Left lobe of liver (tissue), 2 donors: ENCODE data around the gene PAQR4. TPM values are rescaled to one million over a fixed set of nuclear protein-coding genes. Genes with fewer than 3 reads are reported as not detected.
A peak's percentile ranks its signal among the peaks of the same experiment; 100 is the strongest.
"Not testable (repeated sequence)": the region's sequence is repeated elsewhere in the genome, so short reads cannot be mapped to it uniquely, and the experiment has no call there.

ENCODE experiments used
- ATAC-seq: fragments of 200-7000 bp; cut with Tn5 transposase; one replicate; pipeline ENCODE4 v1.9.1; 2020; ENCODE audit warnings: mild to moderate bottlenecking, moderate library complexity
- DNase-seq: peaks from one replicate; pipeline ENCODE4 v3.0.0-alpha.2; 2020; ENCODE audit warnings: low spot score
- total RNA-seq: library from RNA; stranded (reverse); gene quantifications from one replicate; pipeline ENCODE4 v1.2.1, GENCODE V29; 2021
- donor health status: DM: no; HTN: no; CAD: no; lungs with moderate emphysema.
- donor health status: DM: no; HTN: yes; CAD: no.

The PAQR4 gene
- total RNA-seq, 1 donor from 2014 or later, result 1.5 TPM

DNA sequence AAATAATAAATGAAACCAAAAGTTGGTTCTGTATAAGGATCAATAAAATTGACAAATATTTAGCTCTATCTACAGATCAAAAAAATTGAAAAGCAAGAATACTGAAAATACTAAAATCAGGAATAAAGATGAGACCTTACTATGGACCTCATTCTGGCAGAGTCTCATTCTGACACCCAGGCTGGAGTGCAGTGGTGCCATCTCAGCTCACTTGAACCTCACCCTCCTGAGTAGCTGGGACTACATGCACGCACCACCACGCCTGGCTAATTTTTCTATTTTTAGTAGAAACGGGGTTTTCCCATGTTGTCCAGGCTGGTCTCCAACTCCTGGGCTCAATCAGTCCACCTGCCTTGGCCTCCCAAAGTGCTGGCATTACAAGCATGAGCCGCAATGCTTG, 27.1 kb upstream of the PAQR4 start:
- ATAC-seq (no peak), DNase-seq (no peak)

DNA sequence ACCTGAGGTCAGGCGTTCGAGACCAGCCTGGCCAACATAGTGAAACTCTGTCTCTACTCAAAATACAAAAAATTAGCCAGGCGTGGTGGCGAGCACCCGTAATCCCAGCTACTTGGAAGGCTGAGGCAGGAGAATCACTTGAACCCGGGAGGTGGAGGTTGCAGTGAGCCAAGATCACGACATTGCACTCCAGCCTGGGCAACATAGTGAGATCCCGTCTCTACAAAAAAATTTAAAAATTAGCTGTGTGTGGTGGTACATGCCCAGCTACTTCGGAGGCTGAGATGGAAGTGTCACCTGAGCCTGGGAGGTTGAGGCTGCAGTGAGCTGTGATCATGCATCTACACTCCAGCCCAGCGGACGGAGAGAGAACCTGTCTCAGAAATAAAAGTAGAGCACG, 25.4 kb upstream of the PAQR4 start:
- not testable (repeated sequence) for ATAC-seq, DNase-seq

DNA sequence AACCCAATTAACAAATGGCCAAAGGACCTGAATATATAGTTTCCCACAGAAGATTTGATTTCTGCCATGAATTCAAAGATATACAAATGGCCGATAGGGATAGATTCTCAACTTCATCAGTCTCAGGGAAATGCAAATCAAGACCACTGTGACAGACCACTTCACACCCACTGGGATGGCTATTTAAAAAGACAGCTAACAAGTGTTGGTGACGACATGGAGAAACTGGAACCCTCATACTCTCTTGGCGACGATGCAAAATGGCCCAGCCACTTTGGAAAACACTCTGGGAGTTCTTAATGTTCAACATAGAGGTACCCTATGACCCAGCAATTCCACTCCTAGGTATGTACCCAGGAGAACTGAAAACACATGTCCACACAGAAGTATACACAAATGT, 22.5 kb upstream of the PAQR4 start:
- DNase-seq (no peak), ATAC-seq (no peak)

DNA sequence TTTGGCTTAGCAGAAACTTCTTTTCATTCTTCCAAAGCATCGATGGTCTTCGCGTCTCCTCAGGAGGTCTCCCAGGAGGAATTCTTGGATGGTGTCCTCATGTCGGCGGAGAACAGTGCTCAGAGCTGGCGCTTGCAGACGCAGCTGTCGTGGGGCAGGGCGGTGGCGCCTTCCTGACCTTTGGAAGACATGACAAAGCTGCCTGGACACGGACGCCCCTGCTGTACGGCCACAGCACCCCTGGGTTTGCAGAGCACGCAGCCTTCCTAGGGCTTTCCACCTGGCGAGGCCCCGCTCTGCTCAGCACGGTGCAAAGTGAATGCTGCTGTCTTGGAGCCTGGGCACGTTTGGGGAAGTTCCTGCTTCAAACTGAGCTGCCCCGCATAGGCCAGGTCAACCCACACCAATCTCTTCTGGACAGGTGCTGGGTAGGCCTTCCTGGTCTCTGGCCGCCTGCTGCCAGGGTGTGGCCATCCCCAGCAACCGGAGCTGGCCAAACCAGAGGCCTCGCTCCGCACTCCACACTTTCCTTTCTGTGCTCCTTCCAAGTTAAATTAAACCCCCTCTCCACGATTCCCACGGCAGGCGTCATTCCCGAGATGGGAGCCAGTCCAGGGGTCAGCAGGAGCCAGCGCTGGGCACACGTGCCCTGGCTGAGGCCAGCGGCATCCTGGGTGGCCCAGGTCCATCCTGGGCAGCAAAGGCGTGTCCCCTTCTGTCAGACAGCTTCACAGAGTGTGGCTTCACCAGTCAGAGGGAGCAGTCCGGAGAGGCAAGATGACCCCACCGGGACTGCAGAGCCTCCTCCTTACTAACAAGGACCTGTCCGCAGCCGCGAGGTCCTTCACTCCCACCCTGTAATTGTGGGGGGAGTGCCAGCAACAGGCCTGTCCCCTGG, 20.1 kb upstream of the PAQR4 start:
- DNase-seq, result peak; percentile 41
- ATAC-seq, result peak; percentile 26

DNA sequence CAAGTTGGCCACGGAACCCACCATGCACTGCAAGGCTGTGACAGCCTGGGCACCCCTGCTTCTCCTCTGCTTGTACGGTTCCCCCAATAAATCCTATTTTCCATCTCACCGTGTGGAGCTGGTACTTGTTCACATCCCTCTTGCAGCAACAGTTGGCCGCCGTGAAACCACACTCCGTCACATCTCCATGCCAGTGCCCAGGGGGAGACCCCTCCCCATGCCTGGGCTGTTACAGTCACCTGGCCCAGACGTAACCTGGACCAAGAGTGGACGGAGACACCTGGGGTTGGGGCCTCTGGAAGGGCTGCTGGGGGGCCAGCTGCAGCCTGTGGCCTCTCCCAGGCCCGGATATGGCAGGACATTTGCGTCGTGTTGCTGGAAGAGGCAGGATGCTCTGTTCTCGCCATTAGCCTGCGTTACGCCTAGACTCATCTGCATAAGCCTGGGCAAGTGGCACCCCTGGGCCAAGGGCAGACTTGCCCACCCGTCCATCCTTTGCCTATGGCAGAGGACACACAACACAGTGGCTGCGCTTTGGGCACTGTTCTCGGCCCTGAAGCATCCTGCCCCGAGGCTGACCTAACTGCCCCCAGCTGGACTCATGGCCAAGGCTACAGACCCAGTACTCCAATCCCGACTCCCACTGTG, 19.3 kb upstream of the PAQR4 start:
- ATAC-seq (no peak), DNase-seq (peak; percentile 41)

DNA sequence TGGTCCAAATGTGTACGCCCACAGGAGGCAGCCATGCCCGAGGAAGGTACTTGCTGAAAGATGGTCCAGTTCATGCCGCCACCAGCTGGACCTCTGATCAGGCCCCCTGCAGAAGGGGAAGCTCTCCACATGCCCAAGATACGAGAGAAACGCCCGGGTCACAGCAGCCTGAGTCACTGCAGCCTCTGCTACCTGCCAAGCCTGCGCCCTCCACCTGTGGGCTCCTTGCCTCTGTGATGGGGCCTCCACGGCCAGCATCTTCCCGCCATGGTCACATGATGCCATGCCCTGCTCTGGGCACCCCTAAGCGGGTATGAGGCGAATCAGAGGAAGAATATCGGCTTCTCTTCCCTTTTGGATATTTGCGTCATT, 18.8 kb upstream of the PAQR4 start:
- DNase-seq (no peak), ATAC-seq (no peak)

DNA sequence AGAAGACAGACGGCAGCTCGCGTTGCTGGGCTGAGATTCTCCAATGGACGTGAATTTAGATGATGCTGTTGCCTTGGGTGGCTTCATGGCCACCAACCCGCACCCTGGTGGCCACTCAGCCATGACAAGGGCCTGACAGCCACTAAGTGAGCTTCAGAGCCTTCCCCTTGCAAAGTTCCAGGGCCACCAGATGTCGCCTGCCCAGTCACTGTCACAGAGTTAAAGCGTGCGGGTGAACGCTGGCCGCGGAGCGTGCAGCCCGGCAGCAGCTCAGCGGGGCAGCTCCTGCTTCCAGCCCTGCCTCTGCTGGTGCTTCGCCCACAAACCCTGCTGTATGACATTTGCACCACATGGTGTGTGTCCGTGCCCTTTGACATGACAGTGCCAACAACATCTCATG, 18.4 kb upstream of the PAQR4 start:
- no peak for ATAC-seq

DNA sequence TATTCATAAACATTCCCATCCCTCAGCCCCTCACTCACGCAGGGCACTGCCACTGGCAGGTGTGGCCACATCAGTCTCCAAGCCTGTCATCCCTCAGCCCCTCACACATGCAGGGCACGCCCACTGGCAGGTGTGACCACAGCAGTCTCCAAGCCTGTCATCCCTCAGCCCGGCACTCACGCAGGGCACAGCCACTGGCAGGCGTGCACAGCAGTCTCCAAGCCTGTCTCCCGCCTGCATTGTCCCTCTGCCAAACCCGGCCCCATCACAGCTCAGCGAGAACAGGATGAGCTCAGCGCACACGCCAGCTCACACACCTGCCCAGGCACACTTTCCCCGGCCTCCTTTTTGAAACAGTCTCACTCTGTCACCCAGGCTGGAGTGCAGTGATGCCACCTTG, 16.5 kb upstream of the PAQR4 start:
- DNase-seq (no peak), ATAC-seq (no peak)

More for the DNA sequence above, 18.4 kb upstream of the PAQR4 start:
- DNase-seq, result no peak

DNA sequence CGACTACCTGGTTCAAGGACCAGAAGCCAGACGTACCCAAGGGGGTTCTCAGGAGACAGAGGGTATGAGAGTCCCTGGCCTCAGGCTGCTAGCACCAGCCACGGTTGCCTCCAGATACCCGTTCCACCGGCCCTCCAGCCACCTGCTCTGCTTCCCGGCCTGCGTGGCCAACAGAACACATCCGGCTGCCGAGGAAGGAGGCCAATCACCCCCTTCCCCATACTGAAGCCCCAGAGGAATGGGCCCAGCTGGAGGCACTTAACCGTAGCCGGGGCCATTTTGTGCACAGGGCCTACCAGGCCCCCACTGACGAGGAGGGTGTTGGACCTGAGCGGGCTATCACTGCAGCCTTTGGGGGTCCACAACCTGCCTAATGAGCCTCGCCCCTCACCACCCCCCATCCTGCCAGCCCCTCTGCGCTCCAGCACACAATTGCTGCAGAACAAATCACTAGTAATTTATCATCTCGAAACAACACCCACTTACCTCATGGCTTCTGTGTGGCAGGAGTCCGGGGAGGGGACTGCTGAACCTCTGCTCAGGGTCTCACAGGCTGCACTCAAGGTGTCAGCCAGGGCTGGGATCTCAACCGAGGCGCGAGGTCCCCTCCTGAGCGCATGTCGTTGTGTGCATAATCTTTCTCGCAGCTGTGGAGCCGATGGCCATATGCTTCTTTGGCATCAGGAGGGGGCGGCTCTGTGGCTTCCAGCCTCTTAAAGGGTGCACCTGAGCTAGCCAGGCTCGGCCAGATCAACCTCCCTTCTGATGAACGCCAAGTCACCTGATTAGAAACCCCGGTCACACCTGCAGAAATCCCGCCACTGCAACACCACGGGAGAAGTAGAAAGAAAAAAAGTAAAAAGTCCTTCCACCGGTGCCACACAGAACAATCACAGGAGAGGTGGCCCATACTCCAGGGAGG, 15.2 kb upstream of the PAQR4 start:
- DNase-seq (peak; percentile 37), ATAC-seq (no peak)

DNA sequence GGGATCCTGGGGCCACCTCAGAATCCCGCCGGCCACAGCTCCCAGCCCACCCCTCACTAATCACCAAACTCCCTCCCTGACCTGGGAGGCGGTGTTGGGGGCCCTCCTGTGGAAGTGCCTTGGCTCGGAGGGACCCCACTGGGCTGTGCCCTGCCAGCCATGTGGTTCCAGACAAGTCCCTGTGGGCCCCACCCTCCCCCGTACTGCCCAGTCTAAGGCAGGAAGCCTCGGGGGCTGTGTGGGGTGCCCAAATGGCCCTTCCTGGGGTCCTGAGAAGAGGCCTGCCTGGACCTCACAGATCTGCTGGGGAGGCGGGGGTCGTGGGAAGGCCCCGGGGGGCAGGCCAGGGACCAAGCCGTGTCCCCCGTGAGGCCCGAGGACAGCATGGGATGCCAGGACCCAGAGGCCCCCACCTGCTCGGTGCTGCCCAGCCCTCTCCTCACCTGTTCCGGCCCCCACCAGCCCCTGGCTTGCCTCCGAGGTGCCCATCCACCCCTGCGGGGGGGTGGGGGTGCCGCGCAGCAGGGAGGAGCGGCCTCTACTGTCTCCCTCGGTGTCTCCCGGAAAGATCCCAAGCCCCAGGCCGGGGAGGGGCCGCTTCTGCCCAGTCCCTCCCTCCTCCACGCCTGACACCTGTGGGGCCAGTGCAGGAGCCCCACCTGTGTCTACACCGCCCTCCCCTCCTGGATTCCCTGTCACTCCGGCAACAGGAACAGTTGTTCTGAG, 14.3 kb upstream of the PAQR4 start:
- ATAC-seq (no peak), DNase-seq (no peak)

DNA sequence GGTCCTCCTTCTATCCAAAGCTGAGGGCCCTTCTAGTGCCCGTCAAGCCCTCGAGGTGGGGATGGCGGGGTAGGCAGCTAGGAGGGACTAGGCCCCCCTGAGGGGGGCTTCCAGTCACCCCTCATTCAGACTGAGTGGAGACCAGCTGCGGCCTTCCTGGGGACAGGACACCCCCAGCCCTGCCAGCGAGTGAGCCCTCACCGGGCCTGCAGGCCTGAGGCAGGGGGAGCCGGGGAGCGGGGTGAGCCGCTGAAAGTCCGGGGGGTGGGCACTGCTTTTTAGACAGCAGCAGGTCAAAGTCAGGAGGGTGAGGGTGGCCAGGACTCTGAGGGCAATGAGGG, 13.7 kb upstream of the PAQR4 start:
- DNase-seq, result no peak
- no peak for ATAC-seq

DNA sequence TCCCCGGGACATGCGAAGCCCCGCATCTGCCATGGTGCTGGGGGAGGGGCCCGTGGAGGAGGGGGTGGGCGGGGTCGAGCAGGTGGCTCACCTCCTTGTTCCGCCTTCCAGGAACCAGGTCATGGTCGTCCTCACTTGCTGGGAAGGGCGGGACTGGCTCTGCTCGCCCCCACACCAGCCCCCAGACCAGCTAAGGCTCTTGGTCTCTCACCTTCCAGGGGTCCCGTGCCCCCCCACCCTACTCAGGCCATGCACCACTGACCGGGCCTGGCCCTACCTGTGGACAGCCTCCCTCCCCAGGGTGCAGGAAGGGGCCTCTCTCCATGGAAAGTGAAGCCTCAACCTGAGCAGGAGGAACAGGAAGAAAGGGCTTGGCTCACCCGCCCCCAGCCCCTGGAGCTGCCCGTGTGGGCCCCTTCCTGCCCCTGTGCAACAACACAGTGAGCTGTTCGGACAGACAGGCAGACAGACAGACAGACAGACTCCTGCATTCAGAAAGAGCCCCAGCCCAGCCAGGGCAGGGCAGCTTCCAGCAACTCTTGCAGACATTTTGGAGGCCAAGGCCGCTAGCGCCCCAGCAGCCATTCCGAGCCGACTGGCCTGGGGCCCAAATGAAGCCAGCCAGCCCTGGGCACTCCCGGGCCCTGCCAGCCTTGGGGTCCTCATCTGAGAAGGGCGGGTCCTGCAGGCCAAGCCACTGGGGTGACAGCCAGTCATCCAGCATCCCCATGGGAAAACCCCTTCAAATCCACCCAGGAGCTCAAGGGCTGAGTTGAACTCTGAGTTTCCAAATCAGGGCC, 13.2 kb upstream of the PAQR4 start:
- DNase-seq, result peak; percentile 42
- ATAC-seq, result no peak

DNA sequence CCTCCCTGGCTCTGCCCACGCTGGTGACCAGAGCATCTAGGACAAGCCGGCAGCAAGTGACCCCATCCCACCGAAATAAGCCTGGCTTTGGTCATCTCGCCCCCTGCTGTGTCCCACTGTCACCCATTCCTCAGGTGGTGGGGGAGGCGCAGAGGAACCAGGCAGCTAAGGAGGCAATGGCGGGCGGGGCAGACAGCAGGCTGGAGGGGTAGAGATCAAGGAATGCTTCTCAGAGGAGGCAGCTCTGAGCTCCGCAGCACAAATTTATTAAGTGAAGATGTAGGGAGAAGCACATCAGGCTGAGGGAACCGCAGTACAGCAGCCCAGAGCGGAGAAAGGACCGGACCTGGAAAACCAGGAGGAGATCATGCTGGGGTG, 12.6 kb upstream of the PAQR4 start:
- ATAC-seq, result no peak
- DNase-seq, result no peak

DNA sequence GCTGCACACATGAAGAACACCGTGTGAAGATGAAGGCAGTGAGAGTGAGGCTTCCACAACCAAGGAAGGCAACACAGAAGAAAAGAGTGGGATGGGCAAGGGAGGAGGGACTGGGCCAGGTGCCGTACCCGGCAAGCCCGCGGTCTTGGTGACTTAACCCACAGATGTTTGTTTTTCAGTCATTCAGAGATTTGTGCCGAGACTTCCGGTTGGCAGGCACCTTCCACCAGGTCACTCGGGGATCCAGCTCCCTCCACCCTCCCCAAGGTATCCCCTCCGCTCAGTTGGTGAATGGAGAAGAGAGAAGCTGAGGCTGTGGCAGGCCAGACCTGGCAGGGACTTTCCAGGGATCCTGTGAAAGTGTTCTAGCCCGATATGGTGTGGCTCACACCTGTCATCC, 9.9 kb upstream of the PAQR4 start:
- ATAC-seq (no peak), DNase-seq (no peak)

DNA sequence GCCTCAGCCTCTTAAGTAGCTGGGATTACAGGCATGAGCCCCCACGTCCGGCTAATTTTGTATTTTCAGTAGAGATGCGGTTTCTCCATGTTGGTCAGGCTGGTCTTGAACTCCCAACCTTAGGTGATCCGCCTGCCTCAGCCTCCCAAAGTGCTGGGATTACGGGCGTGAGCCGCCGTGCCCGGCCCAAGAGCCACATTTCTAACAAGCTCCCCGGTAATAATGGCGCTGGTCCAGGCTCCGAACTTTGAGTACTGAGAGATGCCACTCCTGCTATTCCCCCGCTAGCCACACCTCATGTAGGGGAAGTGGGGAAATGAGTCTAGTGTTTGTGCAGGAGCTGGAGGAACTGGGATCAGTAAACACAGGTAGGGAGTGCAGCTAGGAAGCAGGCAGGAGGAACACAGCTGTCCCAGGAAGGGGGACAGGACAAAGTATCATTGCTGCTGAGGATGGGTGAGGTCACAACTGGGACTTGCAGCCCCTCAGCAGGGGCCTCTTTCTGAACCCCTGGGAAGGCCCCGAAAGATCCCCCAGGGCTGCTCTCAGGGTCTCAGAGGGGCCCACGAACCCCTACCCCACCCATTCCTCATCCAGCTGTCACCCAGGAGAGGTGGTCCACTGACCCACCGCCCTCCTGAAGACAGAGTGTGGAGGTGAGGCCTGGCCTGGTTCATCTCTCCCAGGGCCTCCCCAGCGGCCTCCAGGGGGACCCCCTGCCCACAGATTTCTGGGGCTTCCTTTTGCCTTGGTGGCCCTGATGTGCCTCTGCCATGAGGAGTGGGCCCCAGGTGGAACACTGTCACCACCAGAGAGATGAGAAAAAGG, 8.8 kb upstream of the PAQR4 start:
- DNase-seq (no peak), ATAC-seq (no peak)

DNA sequence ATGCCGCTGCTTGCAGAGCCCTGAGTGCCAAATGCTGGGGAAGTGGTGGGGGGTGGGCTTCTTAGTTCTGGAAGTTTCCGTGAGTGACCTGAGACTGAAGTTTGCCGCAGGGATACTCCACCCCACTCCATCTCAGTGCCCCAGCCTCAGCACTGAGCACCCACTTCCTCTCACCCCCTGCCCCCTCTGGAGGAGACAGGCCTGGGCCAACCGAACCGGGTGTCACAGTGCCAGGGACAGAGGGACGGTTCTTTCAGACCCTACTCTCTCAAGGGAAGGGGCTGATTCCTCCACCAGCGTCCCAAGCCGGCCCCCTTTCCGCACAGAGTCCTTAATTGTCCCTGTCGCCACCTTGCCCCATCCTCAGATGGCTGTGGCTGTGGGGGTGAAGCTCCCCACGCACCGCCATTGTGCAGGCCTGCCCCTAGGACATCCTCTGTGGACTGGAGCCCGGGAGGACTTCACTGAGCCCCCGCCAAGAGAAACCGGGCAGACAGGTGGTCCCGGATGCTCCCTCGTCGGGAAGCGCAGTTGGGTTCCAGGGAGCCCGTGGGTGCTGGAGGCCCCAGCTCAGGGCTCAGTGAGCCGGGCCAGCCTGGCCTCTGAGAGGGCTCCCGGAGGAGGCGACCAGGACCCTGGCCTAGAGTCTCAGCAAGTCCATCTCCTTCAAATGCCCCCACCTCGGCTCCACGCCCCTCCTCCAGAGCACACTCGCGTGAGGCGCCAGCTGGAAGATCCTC, 6.6 kb upstream of the PAQR4 start:
- no peak for DNase-seq

DNA sequence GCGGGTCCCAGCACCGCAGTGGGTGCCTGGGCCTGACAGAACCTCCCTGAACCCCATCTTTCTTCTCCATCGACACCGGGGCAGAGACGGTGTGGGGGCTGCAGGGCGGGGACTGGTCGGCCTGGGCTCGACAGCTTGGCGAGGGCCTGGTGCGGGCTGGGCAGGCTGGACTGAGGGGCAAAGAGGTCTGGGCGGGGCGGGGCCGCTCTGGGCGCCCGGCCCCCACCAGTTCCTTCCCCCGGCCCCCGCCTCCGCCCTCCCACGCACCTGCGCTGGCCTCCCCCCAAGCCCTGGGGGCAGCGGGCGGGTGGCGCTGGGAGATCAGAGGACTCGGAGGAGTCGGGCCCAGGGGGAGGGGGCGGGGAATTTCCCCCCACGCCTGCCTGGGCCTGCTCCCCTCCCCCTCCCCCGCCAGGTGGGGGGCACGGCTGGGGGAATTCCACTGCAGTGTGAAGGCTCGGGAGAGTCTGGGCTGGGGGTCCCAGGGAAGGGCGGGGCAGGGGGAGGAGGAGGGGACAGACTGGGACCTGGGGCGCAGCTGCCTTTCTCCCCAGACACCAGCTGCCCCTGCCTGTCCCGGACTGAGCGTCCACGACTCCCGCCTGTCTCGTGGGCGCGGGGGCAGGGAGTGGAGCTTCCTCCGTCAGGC, 6.0 kb upstream of the PAQR4 start:
- peak; percentile 40 for DNase-seq
- no peak for ATAC-seq

More for the DNA sequence above, 6.6 kb upstream of the PAQR4 start:
- no peak for ATAC-seq
